ENCODE data around the gene JAG1.

Gene JAG1

GRCh38 chr20:10654250-10654610 is 19.6 kb downstream of the JAG1 start:
- H3K27me3 ChIP-seq (ENCODE audit: low read length): no peaks in the 10 kb centered on the region
- no peaks in the 10 kb centered on the region for H3K79me2 ChIP-seq (ENCODE audit: insufficient read depth, low read length)
- H3K9me3 ChIP-seq (ENCODE audit: insufficient read depth, low read length): no peaks in the 10 kb centered on the region
- H3K9me2 ChIP-seq (replicated peaks; ENCODE audit: insufficient read depth, low read length): no peaks in the 10 kb centered on the region
- H3K4me3 ChIP-seq (ENCODE audit: insufficient read depth, low read length, poor library complexity, severe bottlenecking): no peak overlapping the region
- no peak overlapping the region for H3K9ac ChIP-seq (ENCODE audit: low read length)
- no peaks in the 10 kb centered on the region for H3K36me3 ChIP-seq (ENCODE audit: low read length)
- no peaks in the 10 kb centered on the region for H3F3A ChIP-seq (ENCODE audit: insufficient read depth)
- H2AFZ ChIP-seq (ENCODE audit: low read depth, low read length, severe bottlenecking): no peak overlapping the region
- TF ChIP-seq CTCF (IDR thresholded peaks at IDR 0.05; ENCODE audit: insufficient read depth, low read length, poor library complexity, severe bottlenecking): no peak
- no peak overlapping the region for H3K27ac ChIP-seq (ENCODE audit: low read depth, low read length)
- no peaks in the 10 kb centered on the region for H4K20me1 ChIP-seq (ENCODE audit: low read depth, low read length)
- no peak overlapping the region for H3K4me2 ChIP-seq (ENCODE audit: low read depth, low read length, poor library complexity, severe bottlenecking)

- Histone ChIP-seq H3K4me3 (ENCODE audit: insufficient read depth, low read length, poor library complexity, severe bottlenecking) (no peak overlapping the region), H3K4me2 (ENCODE audit: low read depth, low read length, poor library complexity, severe bottlenecking) (no peak overlapping the region), H3K9ac (ENCODE audit: low read length) (no peak overlapping the region), H3K9me2 (replicated peaks; ENCODE audit: insufficient read depth, low read length) (no peaks in the 10 kb centered on the region), H3F3A (ENCODE audit: insufficient read depth) (no peaks in the 10 kb centered on the region), H4K20me1 (ENCODE audit: low read depth, low read length) (no peaks in the 10 kb centered on the region), H3K79me2 (ENCODE audit: insufficient read depth, low read length) (no peaks in the 10 kb centered on the region), H3K27me3 (ENCODE audit: low read length) (no peaks in the 10 kb centered on the region), H3K27ac (ENCODE audit: low read depth, low read length) (no peak overlapping the region), H3K9me3 (ENCODE audit: insufficient read depth, low read length) (no peaks in the 10 kb centered on the region), H2AFZ (ENCODE audit: low read depth, low read length, severe bottlenecking) (no peak overlapping the region), H3K36me3 (ENCODE audit: low read length) (no peaks in the 10 kb centered on the region)
- TF ChIP-seq EZH2phosphoT487 (conservative IDR thresholded peaks at IDR 0.05; ENCODE audit: low read length) (no peak), CTCF (IDR thresholded peaks at IDR 0.05; ENCODE audit: insufficient read depth, low read length, poor library complexity, severe bottlenecking) (no peak)
Measured at GRCh38 chr20:10653599-10654249, 20.1 kb downstream of the JAG1 start.

GRCh38 chr20:10652660-10653261 is 21.0 kb downstream of the JAG1 start:
- TF ChIP-seq EZH2phosphoT487 (conservative IDR thresholded peaks at IDR 0.05; ENCODE audit: low read length): no peak
- no peaks in the 10 kb centered on the region for H3F3A ChIP-seq (ENCODE audit: insufficient read depth)
- no peaks in the 10 kb centered on the region for H3K79me2 ChIP-seq (ENCODE audit: insufficient read depth, low read length)
- no peak overlapping the region for H3K27ac ChIP-seq (ENCODE audit: low read depth, low read length)
- no peak overlapping the region for H3K4me3 ChIP-seq (ENCODE audit: insufficient read depth, low read length, poor library complexity, severe bottlenecking)
- no peak overlapping the region for H3K9ac ChIP-seq (ENCODE audit: low read length)
- H3K9me3 ChIP-seq (ENCODE audit: insufficient read depth, low read length): no peaks in the 10 kb centered on the region
- no peaks in the 10 kb centered on the region for H3K9me2 ChIP-seq (replicated peaks; ENCODE audit: insufficient read depth, low read length)
- no peaks in the 10 kb centered on the region for H4K20me1 ChIP-seq (ENCODE audit: low read depth, low read length)
- H3K4me2 ChIP-seq (ENCODE audit: low read depth, low read length, poor library complexity, severe bottlenecking): no peak overlapping the region
- H3K27me3 ChIP-seq (ENCODE audit: low read length): no peaks in the 10 kb centered on the region
- no peaks in the 10 kb centered on the region for H3K36me3 ChIP-seq (ENCODE audit: low read length)
- H2AFZ ChIP-seq (ENCODE audit: low read depth, low read length, severe bottlenecking): no peak overlapping the region

GRCh38 chr20:10652185-10652584 is 21.6 kb downstream of the JAG1 start:
- Histone ChIP-seq H3K9me2 (replicated peaks; ENCODE audit: insufficient read depth, low read length) (no peaks in the 10 kb centered on the region), H3K4me2 (ENCODE audit: low read depth, low read length, poor library complexity, severe bottlenecking) (no peak overlapping the region), H3K27ac (ENCODE audit: low read depth, low read length) (no peak overlapping the region), H3K4me3 (ENCODE audit: insufficient read depth, low read length, poor library complexity, severe bottlenecking) (no peak overlapping the region), H3K9ac (ENCODE audit: low read length) (no peak overlapping the region), H4K20me1 (ENCODE audit: low read depth, low read length) (no peaks in the 10 kb centered on the region), H2AFZ (ENCODE audit: low read depth, low read length, severe bottlenecking) (no peak overlapping the region), H3K79me2 (ENCODE audit: insufficient read depth, low read length) (no peaks in the 10 kb centered on the region), H3K27me3 (ENCODE audit: low read length) (no peaks in the 10 kb centered on the region), H3F3A (ENCODE audit: insufficient read depth) (no peaks in the 10 kb centered on the region), H3K9me3 (ENCODE audit: insufficient read depth, low read length) (no peaks in the 10 kb centered on the region), H3K36me3 (ENCODE audit: low read length) (no peaks in the 10 kb centered on the region)
- TF ChIP-seq EZH2phosphoT487 (conservative IDR thresholded peaks at IDR 0.05; ENCODE audit: low read length) (no peak), CTCF (IDR thresholded peaks at IDR 0.05; ENCODE audit: insufficient read depth, low read length, poor library complexity, severe bottlenecking) (no peak)

Data from SU-DHL-6 (cell line).